ENCODE results near the gene COL6A1. TPM values are rescaled to one million over a fixed set of nuclear protein-coding genes. Genes with fewer than 3 reads are reported as not detected.

The COL6A1 gene
- total RNA-seq, 4 donors from 2014 or later: 25.0 to 242 (median 54.9) TPM

- peaks cover 0 to 25% (median 6%) of the 10 kb centered on the region in 3 donors for H3K4me1 ChIP-seq
- H3K9me3 ChIP-seq: peaks cover 0 to 9% (median 6%) of the 10 kb centered on the region in 3 donors
- intact Hi-C loops (cut with DNase I): no loop called here
- TF ChIP-seq, protein P1, sequence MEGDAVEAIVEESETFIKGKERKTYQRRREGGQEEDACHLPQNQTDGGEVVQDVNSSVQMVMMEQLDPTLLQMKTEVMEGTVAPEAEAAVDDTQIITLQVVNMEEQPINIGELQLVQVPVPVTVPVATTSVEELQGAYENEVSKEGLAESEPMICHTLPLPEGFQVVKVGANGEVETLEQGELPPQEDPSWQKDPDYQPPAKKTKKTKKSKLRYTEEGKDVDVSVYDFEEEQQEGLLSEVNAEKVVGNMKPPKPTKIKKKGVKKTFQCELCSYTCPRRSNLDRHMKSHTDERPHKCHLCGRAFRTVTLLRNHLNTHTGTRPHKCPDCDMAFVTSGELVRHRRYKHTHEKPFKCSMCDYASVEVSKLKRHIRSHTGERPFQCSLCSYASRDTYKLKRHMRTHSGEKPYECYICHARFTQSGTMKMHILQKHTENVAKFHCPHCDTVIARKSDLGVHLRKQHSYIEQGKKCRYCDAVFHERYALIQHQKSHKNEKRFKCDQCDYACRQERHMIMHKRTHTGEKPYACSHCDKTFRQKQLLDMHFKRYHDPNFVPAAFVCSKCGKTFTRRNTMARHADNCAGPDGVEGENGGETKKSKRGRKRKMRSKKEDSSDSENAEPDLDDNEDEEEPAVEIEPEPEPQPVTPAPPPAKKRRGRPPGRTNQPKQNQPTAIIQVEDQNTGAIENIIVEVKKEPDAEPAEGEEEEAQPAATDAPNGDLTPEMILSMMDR (IDR thresholded peaks at IDR 0.05): no peak
- TF ChIP-seq POLR2A (IDR thresholded peaks at IDR 0.05): no peak
- H3K4me3 ChIP-seq: no peak overlapping the region
- peaks cover 0 to 17% (median 0%) of the 10 kb centered on the region in 4 donors for H3K27me3 ChIP-seq
- H3K27ac ChIP-seq: no peak overlapping the region
- no peak for DNase-seq
- WGBS, 2 donors: 82 to 86% methylated on average over 3 to 4 of the region's 4 CpGs
- no peaks in the 10 kb centered on the region for H3K36me3 ChIP-seq
Observed at GRCh38 chr21:45962531-45963231, 18.9 kb upstream of the COL6A1 start.

DNA sequence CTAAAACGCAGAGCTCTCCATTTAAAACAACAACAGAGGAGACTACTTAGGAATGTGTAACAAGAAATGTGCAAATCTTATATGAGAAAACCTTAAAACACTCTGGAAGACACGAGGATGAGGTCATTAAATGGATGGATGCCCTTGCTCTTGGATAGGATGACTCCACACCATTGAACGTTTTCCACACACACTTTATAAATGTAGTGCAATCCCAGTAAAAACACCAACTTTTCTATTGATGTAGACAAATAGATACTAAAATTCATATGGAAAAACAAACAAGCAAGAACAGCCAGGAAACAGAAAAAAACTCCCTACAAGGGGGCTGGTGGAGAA, 18.4 kb upstream of the COL6A1 start:
- no peak for TF ChIP-seq POLR2A (IDR thresholded peaks at IDR 0.05)
- TF ChIP-seq, protein P1 (IDR thresholded peaks at IDR 0.05): no peak
- Histone ChIP-seq H3K36me3 (no peaks in the 10 kb centered on the region), H3K9me3 (peaks cover 0 to 9% (median 6%) of the 10 kb centered on the region in 3 donors), H3K4me3 (no peak overlapping the region), H3K27me3 (peaks cover 0 to 17% (median 0%) of the 10 kb centered on the region in 4 donors), H3K4me1 (peaks cover 0 to 20% (median 5%) of the 10 kb centered on the region in 3 donors), H3K27ac (no peak overlapping the region)
- intact Hi-C loops (cut with DNase I): no loop called here
- DNase-seq: no peak
- 45 to 50% methylated on average over 3 of the region's 3 CpGs for WGBS, 2 donors

GRCh38 chr21:45964649-45965048, 16.9 kb upstream of the COL6A1 start:
- Histone ChIP-seq H3K36me3 (no peaks in the 10 kb centered on the region), H3K9me3 (peaks cover 0 to 9% (median 6%) of the 10 kb centered on the region in 3 donors), H3K4me1 (peaks cover 0 to 5% (median 0%) of the 10 kb centered on the region in 3 donors), H3K27ac (no peak overlapping the region), H3K4me3 (no peak overlapping the region), H3K27me3 (peaks cover 0 to 11% (median 0%) of the 10 kb centered on the region in 4 donors)
- intact Hi-C loops (cut with DNase I): no loop called here
- WGBS, 2 donors: 17% methylated on average over 1 of the region's 1 CpG; no CpG with 5 or more reads in 1 of the 2 donors
- TF ChIP-seq POLR2A (IDR thresholded peaks at IDR 0.05): no peak
- TF ChIP-seq, protein P1 (IDR thresholded peaks at IDR 0.05): no peak
- DNase-seq: no peak

DNA sequence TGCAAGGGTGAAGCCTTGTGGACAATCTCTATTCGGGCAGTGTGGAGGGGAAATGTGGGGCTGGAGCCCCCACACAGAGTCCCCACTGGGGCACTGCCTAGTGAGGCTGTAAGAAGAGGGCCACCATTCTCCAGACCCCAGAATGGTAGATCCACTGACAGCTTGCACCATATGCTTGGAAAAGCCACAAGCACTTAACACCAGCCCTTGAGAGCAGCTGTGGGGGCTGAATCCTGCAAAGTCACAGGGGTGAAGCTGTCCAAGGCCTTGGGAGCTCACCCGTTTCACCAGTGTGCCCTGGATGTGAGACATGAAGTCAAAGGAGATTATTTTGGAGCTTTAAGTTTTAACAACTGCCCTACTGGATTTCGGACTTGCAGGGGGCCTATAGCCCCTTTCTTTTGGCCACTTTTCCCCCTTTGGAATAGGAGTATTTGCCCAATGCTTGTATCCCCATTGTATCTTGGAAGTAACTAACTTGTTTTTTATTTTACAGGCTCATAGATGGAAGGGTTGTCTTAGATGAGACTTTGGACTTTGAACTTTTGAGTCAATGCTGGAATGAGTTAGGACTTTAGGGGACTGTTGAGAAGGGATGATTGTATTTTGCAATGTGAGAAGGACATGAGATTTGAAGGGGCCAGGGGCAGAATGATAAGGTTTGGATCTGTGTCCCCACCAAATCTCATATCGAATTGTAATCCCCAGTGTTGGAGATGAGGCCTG, 16.3 kb upstream of the COL6A1 start:
- Histone ChIP-seq H3K27ac (no peak overlapping the region), H3K36me3 (no peaks in the 10 kb centered on the region), H3K4me3 (no peak overlapping the region), H3K4me1 (peaks cover 0 to under 1% (median under 1%) of the 10 kb centered on the region in 3 donors), H3K27me3 (peaks cover 0 to 8% (median 0%) of the 10 kb centered on the region in 4 donors), H3K9me3 (peaks cover 0 to 9% (median 6%) of the 10 kb centered on the region in 3 donors)
- no peak for DNase-seq
- 70 to 84% methylated on average over 3 of the region's 4 CpGs for WGBS, 2 donors
- TF ChIP-seq, protein P1 (IDR thresholded peaks at IDR 0.05): no peak
- TF ChIP-seq POLR2A (IDR thresholded peaks at IDR 0.05): no peak
- intact Hi-C loops (cut with DNase I): no loop called here
